Natural killer cell (primary cell): ENCODE data around the gene KCTD17. TPM values are rescaled to one million over a fixed set of nuclear protein-coding genes. Genes with fewer than 3 reads are reported as not detected.

Source experiments
- ATAC-seq, 3 donors: fragments of 150-1000 bp in 2 of 3; fragments of 200-7000 bp in 1 of 3; cut with Tn5 transposase; 1 replicate in 1 of 3; 2 replicates in 2 of 3; pipeline ENCODE4 v1.10.0; 2021; ENCODE audit warnings: mild to moderate bottlenecking in 2 of 3, moderate library complexity in 2 of 3
- DNase-seq, 2 donors: peaks; one replicate each; pipeline versions ENCODE4 v3.0.0 to v3.0.0-alpha.2; 2013 to 2021; ENCODE audit warnings: mixed read lengths in 1 of 2
- H3K27ac ChIP-seq: one replicate; pipeline ENCODE4 v1.5.1; 2013; ENCODE audit warnings: mild to moderate bottlenecking, low read length
- H3K27me3 ChIP-seq: one replicate; pipeline ENCODE4 v1.6.1; 2013; ENCODE audit warnings: low read length; ENCODE audit not compliant: control insufficient read depth, insufficient read depth
- H3K36me3 ChIP-seq: one replicate; pipeline ENCODE4 v1.6.1; 2013; ENCODE audit warnings: low read length; ENCODE audit not compliant: control insufficient read depth, insufficient read depth
- H3K4me1 ChIP-seq: one replicate; pipeline ENCODE4 v1.6.1; 2013; ENCODE audit warnings: low read length; ENCODE audit not compliant: control insufficient read depth, insufficient read depth
- H3K4me3 ChIP-seq: one replicate; pipeline ENCODE4 v1.5.1; 2013; ENCODE audit warnings: low read length
- H3K9me3 ChIP-seq: one replicate; pipeline ENCODE4 v1.6.1; 2013; ENCODE audit warnings: low read length; ENCODE audit not compliant: control insufficient read depth, insufficient read depth
- H3K27ac Mint-ChIP-seq, 2 donors: one replicate each; pipeline ENCODE4 v1.8.0; 2022; ENCODE audit warnings: mild to moderate bottlenecking in 2 of 2, mixed read lengths in 2 of 2, moderate library complexity in 1 of 2
- H3K27me3 Mint-ChIP-seq, 2 donors: one replicate each; pipeline ENCODE4 v1.8.0; 2022; ENCODE audit warnings: low read depth in 2 of 2, mixed read lengths in 2 of 2
- H3K36me3 Mint-ChIP-seq: one replicate; pipeline ENCODE4 v1.8.0; 2022; ENCODE audit warnings: mixed read lengths
- H3K4me1 Mint-ChIP-seq, 2 donors: one replicate each; pipeline ENCODE4 v1.8.0; 2022; ENCODE audit warnings: mixed read lengths in 2 of 2
- H3K4me3 Mint-ChIP-seq: one replicate; pipeline ENCODE4 v1.8.0; 2022; ENCODE audit warnings: mild to moderate bottlenecking, moderate library complexity, mixed read lengths
- H3K9me3 Mint-ChIP-seq, 2 donors: one replicate each; pipeline ENCODE4 v1.8.0; 2022; ENCODE audit warnings: mixed read lengths in 2 of 2
- WGBS: methylation state at CpG from one replicate; pipeline ENCODE4 v1.1.7; 2013; ENCODE audit warnings: missing lambda C conversion rate; ENCODE audit not compliant: insufficient coverage; 5-methylcytosine and 5-hydroxymethylcytosine counted together
- intact Hi-C: fragments of 100-400 bp; cut with micrococcal nuclease; formaldehyde crosslinking; loops from one replicate; pipeline ENCODE4 v1.14.2; 2022
- total RNA-seq, 4 donors: library from RNA; stranded (reverse); fragments of 120-200 nt in 1 of 4; gene quantifications; one replicate each; pipeline versions ENCODE4 v1.2.3 to v1.2.4, GENCODE V29; 2013 to 2022
- TF ChIP-seq, protein P1 (sequence below): fragments of 200-600 bp; IDR thresholded peaks from one replicate; pipeline ENCODE4 v1.8.0; 2022; ENCODE audit warnings: antibody characterized with exemption

KCTD17 gene
- total RNA-seq, 3 donors from 2014 or later (not counting 1 experiment from before 2014, with no cell fraction given) = 21.3 to 29.4 (median 22.9) TPM

DNA sequence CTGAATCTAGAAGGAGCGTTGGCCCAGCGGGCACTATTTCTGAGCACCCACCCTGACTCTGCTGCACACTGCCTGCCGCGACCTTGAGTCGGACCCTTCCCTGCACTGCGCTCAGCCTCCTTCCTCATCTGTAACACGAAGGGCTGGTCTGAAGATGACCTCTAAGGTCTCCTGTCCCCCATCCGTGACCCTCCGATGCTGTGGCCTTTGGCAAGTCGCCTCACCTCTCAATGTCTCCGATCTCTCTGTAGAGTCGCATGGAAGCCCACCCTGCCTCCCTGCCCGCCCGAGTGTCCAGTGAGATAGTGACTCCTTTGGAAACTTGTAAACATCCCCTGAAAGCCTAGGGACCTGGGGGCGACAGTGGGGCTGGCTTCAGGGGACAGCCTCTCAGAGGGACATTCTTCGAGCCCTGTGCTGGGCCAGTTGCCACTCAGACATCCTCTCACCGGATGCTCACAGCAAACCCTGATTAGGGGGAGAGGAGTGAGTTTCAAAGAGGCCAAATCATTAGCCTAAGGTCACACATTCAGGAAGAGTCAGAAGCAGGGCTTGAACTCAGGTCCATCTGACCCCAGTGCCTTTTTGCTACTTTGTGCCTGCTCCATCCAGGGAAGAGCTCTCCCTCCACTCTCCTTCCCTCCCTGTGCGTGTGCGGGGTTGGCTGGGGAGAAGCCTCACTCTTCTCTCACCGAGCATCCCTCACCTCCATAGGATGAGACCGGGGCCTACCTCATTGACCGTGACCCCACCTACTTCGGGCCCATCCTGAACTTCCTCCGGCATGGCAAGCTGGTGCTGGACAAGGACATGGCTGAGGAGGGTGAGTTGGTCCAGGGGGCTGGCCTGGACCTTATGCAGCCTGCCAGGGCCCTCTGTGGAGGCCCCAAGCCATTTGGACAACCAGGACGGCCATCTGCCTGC lies 1.1 kb downstream of the KCTD17 start:
- TF ChIP-seq, protein P1, sequence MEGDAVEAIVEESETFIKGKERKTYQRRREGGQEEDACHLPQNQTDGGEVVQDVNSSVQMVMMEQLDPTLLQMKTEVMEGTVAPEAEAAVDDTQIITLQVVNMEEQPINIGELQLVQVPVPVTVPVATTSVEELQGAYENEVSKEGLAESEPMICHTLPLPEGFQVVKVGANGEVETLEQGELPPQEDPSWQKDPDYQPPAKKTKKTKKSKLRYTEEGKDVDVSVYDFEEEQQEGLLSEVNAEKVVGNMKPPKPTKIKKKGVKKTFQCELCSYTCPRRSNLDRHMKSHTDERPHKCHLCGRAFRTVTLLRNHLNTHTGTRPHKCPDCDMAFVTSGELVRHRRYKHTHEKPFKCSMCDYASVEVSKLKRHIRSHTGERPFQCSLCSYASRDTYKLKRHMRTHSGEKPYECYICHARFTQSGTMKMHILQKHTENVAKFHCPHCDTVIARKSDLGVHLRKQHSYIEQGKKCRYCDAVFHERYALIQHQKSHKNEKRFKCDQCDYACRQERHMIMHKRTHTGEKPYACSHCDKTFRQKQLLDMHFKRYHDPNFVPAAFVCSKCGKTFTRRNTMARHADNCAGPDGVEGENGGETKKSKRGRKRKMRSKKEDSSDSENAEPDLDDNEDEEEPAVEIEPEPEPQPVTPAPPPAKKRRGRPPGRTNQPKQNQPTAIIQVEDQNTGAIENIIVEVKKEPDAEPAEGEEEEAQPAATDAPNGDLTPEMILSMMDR = no peak
- ATAC-seq (no peak), DNase-seq (no peak)
- no peaks in the 10 kb centered on the region for H3K27me3 Mint-ChIP-seq
- intact Hi-C loops = no loop called here
- H3K27me3 ChIP-seq = no peaks in the 10 kb centered on the region
- WGBS = 94% methylated on average over 25 of the region's 25 CpGs
- no peaks in the 10 kb centered on the region for H3K9me3 ChIP-seq
- peak overlapping the region; percentile 82 for H3K4me3 Mint-ChIP-seq
- H3K36me3 ChIP-seq = peaks cover 6% of the 10 kb centered on the region
- peaks cover 25% of the 10 kb centered on the region for H3K4me1 ChIP-seq
- peaks cover 0 to 9% of the 10 kb centered on the region in 2 donors for H3K4me1 Mint-ChIP-seq
- no peaks in the 10 kb centered on the region for H3K9me3 Mint-ChIP-seq
- H3K27ac ChIP-seq = no peak overlapping the region
- H3K4me3 ChIP-seq = peak overlapping the region; percentile 23
- H3K27ac Mint-ChIP-seq = peak overlapping the region in 1 of 2 donors; percentile 38
- no peaks in the 10 kb centered on the region for H3K36me3 Mint-ChIP-seq

DNA sequence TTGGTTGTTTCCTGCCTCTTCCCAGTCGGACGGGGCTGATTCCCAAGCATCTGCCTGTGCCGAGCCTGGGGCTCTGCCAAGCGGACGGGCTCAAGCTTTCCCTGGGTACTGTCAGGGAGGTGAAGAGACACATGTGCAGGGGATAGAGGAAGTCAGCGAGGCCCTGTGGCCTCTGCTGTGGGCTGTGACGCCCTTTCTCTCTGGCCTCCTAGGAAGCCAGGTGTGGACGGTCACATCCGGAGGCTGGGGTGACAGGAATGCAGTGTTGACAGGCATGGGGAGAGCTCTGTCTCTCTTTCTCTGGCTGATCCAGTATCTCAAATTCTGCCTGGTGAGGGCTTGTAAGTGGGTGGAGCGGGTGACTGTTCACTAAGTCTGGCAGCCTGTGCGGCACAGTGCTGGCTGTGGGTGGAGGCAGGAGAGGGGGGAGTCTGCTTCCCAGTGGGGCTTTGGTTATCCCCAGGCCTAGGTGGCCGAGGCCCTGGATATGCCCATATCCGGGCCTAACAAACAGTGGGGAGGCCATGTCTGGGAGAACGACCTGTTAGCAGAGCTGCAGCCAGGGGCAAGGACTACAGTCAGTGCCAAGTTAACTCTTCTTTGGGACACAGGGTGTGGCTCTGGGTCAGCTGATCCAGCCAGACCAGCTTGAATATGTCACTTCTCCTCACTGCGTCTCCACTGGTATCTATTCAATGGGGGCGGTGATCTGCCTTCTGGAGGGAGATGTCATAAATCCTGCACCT lies 1.9 kb downstream of the KCTD17 start:
- intact Hi-C loops = no loop called here
- H3K36me3 Mint-ChIP-seq = no peaks in the 10 kb centered on the region
- peaks cover 25% of the 10 kb centered on the region for H3K4me1 ChIP-seq
- H3K27ac ChIP-seq = no peak overlapping the region
- ATAC-seq (no peak), DNase-seq (no peak)
- H3K9me3 Mint-ChIP-seq = no peaks in the 10 kb centered on the region
- H3K4me3 ChIP-seq = no peak overlapping the region
- peaks cover 14% of the 10 kb centered on the region for H3K36me3 ChIP-seq
- no peaks in the 10 kb centered on the region for H3K27me3 Mint-ChIP-seq
- no peak overlapping the region for H3K27ac Mint-ChIP-seq
- TF ChIP-seq, protein P1 = no peak
- H3K9me3 ChIP-seq = no peaks in the 10 kb centered on the region
- 92% methylated on average over 16 of the region's 16 CpGs for WGBS
- H3K27me3 ChIP-seq = no peaks in the 10 kb centered on the region
- H3K4me3 Mint-ChIP-seq = peak overlapping the region; percentile 37
- peaks cover 0 to 9% of the 10 kb centered on the region in 2 donors for H3K4me1 Mint-ChIP-seq

DNA sequence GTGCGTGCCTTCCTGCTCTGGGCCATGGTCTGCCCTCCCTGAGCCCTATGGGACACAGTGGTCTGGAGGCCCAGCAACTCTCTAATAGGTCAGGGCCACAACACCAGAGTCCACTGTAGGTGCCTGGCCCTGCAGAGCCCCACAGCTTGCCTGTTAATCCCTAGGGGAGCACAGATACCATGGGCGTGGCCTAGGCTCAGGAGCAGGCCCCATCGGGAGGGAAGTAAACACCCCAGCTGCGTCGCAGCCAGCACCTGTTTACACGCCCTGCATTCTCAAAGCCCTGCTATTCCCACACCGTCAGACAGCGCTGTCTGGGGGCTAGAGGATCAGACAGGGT lies 2.5 kb downstream of the KCTD17 start:
- Mint-ChIP-seq H3K27ac (no peak overlapping the region), H3K36me3 (no peaks in the 10 kb centered on the region), H3K4me3 (no peak overlapping the region), H3K9me3 (no peaks in the 10 kb centered on the region), H3K27me3 (no peaks in the 10 kb centered on the region), H3K4me1 (peaks cover 0 to 9% of the 10 kb centered on the region in 2 donors)
- no peak overlapping the region for H3K27ac ChIP-seq
- peaks cover 16% of the 10 kb centered on the region for H3K36me3 ChIP-seq
- DNase-seq = no peak
- H3K4me3 ChIP-seq = no peak overlapping the region
- no peak for ATAC-seq
- H3K27me3 ChIP-seq = no peaks in the 10 kb centered on the region
- no peaks in the 10 kb centered on the region for H3K9me3 ChIP-seq
- peaks cover 25% of the 10 kb centered on the region for H3K4me1 ChIP-seq
- TF ChIP-seq, protein P1 = no peak
- intact Hi-C loops = no loop called here
- WGBS = 80% methylated on average over 8 of the region's 8 CpGs
